SH-SY5Y (cell line): ENCODE results near the gene ELMOD1.

Experiments
- GATA2 ChIP-seq: IDR thresholded peaks from 2 replicates; pipeline ENCODE4 v1.6.1; 2011; ENCODE audit warnings: mild to moderate bottlenecking, low read depth, low read length
- GATA3 ChIP-seq: IDR thresholded peaks from 2 replicates; pipeline ENCODE4 v1.6.1; 2011; ENCODE audit warnings: low read depth, mild to moderate bottlenecking, low read length, moderate library complexity

GRCh38 chr11:107691000-107691750, 100.2 kb downstream of the ELMOD1 start:
- TF ChIP-seq GATA2 (no peak), GATA3 (no peak)
